ENCODE data around the gene DNER.
"Not testable (repeated sequence)": the region's sequence is repeated elsewhere in the genome, so short reads cannot be mapped to it uniquely, and the experiment has no call there.

DNER gene

DNA sequence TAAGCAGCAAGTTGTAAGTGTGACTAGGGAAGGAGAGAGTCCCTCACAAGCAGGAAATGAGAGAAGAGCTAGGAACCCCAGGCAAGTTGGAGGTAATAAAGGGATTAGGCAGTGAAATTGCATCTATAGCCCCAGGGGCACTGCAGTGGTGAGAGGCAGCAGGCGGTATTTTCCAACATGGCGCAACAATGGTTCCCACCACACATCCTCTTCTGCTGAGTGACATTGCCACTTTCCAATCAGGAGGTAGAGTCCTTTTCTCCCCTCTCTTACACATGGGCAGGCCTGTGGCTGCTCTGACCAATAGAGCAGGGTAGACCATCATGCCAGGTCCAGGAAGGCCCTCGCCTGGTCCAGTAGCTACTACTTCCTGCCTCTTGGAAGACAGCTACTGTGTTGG, 86.6 kb downstream of the DNER start:
- TF ChIP-seq, protein P1, sequence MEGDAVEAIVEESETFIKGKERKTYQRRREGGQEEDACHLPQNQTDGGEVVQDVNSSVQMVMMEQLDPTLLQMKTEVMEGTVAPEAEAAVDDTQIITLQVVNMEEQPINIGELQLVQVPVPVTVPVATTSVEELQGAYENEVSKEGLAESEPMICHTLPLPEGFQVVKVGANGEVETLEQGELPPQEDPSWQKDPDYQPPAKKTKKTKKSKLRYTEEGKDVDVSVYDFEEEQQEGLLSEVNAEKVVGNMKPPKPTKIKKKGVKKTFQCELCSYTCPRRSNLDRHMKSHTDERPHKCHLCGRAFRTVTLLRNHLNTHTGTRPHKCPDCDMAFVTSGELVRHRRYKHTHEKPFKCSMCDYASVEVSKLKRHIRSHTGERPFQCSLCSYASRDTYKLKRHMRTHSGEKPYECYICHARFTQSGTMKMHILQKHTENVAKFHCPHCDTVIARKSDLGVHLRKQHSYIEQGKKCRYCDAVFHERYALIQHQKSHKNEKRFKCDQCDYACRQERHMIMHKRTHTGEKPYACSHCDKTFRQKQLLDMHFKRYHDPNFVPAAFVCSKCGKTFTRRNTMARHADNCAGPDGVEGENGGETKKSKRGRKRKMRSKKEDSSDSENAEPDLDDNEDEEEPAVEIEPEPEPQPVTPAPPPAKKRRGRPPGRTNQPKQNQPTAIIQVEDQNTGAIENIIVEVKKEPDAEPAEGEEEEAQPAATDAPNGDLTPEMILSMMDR (conservative IDR thresholded peaks at IDR 0.05; ENCODE audit: low read length) = no peak
- DNase-seq (ENCODE audit: low read depth) = no peak
- no peak overlapping the region for H3K4me3 ChIP-seq (ENCODE audit: low read length)

DNA sequence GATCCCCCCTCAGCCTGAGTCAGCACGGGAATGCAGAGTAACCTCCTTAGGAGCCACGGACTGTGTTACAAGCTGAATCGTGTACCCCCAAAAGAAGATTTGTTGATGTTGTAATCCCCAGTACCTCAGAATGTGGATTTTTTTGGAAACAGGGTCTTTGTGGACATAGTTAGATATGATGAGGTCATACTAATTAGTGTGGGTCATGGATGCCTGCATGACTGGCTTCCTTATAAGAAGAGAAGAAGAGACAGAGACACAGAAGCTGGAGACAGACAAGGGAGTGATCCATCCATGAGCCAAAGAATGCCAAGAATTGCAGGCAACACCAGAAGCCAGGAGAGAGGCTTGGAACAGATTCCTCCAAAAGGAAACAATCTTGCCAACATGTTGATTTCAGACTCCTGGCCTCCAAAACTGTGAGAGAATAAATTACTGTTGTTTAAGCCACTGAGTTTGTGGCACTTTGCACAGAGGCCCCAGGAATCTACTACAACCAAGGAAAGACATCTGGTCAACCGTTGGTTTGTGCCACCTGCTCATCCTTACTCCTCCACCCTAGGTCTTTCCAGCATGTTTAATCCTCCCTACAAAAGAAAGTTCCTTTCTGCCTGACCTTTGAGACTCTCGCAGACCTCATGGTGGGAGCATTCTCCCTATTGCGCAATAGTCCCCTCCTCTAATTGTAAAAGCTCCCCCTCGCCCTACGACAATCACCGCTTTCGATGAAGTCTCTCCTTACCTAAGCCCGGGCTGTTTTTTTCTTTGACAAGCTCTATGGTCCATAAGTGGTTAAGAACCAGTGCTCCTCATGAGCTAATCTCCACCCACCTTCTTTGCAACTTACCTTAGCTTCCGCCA, 91.6 kb downstream of the DNER start:
- DNase-seq (ENCODE audit: low read depth) = peak; percentile 13
- TF ChIP-seq, protein P1 (conservative IDR thresholded peaks at IDR 0.05; ENCODE audit: low read length) = no peak

GRCh38 chr2:229620759-229621158, 93.6 kb downstream of the DNER start:
- TF ChIP-seq, protein P1 (conservative IDR thresholded peaks at IDR 0.05; ENCODE audit: low read length) = no peak
- no peak overlapping the region for H3K4me3 ChIP-seq (ENCODE audit: low read length)
- no peak for DNase-seq (ENCODE audit: low read depth)

More for the DNA sequence above, 91.6 kb downstream of the DNER start:
- H3K4me3 ChIP-seq (ENCODE audit: low read length) = no peak overlapping the region

- DNase-seq (ENCODE audit: low read depth) = no peak
- H3K4me3 ChIP-seq (ENCODE audit: low read length) = no peak overlapping the region
- TF ChIP-seq, protein P1 (conservative IDR thresholded peaks at IDR 0.05; ENCODE audit: low read length) = no peak
Measured at GRCh38 chr2:229620289-229620688, 94.1 kb downstream of the DNER start.

- DNase-seq (ENCODE audit: low read depth) = no peak
- no peak overlapping the region for H3K4me3 ChIP-seq (ENCODE audit: low read length)
- TF ChIP-seq, protein P1 (conservative IDR thresholded peaks at IDR 0.05; ENCODE audit: low read length) = no peak
Measured at GRCh38 chr2:229616433-229616832, 97.9 kb downstream of the DNER start.

- DNase-seq (ENCODE audit: low read depth); H3K4me3 ChIP-seq (ENCODE audit: low read length): not testable (repeated sequence)
Measured at GRCh38 chr2:229614021-229614420, 100.3 kb downstream of the DNER start.

GRCh38 chr2:229612384-229612971, 101.9 kb downstream of the DNER start:
- no peak overlapping the region for H3K4me3 ChIP-seq (ENCODE audit: low read length)
- TF ChIP-seq, protein P1 (conservative IDR thresholded peaks at IDR 0.05; ENCODE audit: low read length) = no peak
- no peak for DNase-seq (ENCODE audit: low read depth)
